WI38 (cell line): Measurements from ENCODE around the gene CTNNBIP1.

Source experiments
- H3K4me3 ChIP-seq: 2 replicates; pipeline ENCODE4 v1.5.1; 2011; ENCODE audit warnings: low read depth, mild to moderate bottlenecking, control low read depth, low read length
- TF ChIP-seq, protein P1 (sequence below): IDR thresholded peaks from 2 replicates; pipeline ENCODE4 v1.5.1; 2012; ENCODE audit warnings: low read depth, mild to moderate bottlenecking, control low read depth, low read length

The CTNNBIP1 gene

GRCh38 chr1:9852004-9852403 is 58.1 kb downstream of the CTNNBIP1 start:
- no peak overlapping the region for H3K4me3 ChIP-seq
- TF ChIP-seq, protein P1, sequence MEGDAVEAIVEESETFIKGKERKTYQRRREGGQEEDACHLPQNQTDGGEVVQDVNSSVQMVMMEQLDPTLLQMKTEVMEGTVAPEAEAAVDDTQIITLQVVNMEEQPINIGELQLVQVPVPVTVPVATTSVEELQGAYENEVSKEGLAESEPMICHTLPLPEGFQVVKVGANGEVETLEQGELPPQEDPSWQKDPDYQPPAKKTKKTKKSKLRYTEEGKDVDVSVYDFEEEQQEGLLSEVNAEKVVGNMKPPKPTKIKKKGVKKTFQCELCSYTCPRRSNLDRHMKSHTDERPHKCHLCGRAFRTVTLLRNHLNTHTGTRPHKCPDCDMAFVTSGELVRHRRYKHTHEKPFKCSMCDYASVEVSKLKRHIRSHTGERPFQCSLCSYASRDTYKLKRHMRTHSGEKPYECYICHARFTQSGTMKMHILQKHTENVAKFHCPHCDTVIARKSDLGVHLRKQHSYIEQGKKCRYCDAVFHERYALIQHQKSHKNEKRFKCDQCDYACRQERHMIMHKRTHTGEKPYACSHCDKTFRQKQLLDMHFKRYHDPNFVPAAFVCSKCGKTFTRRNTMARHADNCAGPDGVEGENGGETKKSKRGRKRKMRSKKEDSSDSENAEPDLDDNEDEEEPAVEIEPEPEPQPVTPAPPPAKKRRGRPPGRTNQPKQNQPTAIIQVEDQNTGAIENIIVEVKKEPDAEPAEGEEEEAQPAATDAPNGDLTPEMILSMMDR, result no peak

DNA sequence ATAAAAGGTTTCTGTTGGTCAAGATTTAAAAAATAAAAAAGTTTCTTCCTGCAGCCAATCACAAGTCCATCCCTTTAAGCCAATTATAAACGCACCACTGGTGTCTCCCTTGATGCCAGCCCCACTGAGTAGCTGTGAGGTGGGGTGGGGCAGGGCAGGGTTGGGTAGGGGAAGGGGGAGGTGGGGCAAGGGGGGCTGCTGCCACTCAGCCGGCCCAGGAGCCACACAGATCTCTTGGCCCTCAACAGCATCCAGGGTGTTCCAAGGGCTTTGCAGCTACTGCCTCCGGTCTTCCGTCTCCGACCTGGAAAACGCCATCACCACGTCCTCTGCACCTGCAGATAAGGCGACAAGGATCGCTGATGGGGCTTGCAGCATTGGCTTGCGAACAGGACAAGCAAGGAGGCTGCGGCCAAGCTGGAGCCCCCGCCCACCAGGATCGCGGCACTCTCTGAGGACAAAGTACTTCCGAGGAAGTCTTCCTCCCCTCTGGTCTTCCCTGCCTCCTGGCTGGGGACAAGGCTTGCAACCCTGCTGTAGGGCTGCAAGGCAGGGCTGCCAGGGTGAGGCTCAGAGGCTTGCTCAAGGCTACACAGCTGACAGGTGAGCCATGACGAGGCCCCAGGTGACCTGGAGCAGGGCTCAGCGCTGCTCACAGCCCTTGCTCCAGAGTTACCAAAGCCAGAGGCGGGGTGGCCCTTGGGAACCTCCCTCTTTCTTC is 59.5 kb downstream of the CTNNBIP1 start:
- H3K4me3 ChIP-seq, result no peak overlapping the region
- TF ChIP-seq, protein P1, result no peak

DNA sequence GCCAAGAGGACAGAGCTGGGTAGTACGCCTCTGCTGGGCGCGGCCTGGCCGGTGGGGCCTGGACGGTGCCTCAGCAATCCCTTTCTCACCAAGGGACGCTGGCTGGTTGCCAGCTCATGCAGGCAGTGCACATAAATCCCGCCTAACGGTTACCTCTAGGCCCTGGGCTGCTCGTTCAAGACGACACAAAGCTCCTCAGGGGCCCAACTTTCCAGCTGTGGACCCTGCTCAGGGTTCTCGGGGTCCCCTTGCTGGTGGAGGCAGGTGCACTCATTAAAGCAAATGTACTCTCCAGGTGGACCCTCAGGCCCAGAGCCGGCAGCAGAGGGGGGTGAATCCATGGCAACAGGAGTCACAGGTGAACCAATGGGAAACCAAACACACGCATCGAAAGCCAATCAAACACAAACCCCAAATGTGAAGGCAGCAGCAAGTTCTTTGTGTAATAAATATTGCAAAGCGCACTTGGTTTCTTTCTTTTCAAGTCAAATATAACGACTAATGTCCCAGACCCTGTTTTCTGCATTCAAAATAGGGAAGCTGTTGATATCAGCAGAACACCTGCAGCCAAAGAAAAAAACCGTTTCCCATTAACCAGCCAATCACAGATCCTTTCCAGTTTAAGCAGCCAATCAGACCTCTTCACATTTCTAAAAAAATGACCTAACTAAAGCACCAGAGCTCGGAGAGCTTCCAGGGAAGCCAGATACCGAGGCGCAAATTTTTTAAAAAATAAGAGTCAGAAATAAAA is 60.2 kb downstream of the CTNNBIP1 start:
- TF ChIP-seq, protein P1, result no peak
- no peak overlapping the region for H3K4me3 ChIP-seq

- TF ChIP-seq, protein P1, result no peak
Measured at GRCh38 chr1:9848022-9848421, 62.0 kb downstream of the CTNNBIP1 start.

DNA sequence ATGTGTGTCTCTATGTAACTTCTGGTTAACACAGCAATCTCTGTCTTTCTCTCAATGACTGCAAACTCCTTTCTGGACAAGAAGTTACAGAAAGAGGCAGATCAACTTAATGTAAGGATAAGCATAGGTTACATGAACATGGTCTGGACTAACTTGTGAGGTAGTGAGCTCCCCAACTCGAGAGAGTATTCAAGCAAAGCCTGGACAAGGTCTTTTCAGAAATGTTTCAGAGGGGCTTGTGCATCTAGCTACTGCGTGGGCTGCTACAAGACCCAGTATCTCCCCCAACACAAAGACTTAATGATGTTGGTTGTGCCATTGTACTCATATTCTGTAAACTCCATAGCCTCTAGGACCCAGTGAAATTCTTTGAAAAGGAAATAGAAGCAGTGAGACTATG is 62.8 kb downstream of the CTNNBIP1 start:
- no peak overlapping the region for H3K4me3 ChIP-seq
- TF ChIP-seq, protein P1, result no peak

More at GRCh38 chr1:9848022-9848421, 62.0 kb downstream of the CTNNBIP1 start:
- no peak overlapping the region for H3K4me3 ChIP-seq

DNA sequence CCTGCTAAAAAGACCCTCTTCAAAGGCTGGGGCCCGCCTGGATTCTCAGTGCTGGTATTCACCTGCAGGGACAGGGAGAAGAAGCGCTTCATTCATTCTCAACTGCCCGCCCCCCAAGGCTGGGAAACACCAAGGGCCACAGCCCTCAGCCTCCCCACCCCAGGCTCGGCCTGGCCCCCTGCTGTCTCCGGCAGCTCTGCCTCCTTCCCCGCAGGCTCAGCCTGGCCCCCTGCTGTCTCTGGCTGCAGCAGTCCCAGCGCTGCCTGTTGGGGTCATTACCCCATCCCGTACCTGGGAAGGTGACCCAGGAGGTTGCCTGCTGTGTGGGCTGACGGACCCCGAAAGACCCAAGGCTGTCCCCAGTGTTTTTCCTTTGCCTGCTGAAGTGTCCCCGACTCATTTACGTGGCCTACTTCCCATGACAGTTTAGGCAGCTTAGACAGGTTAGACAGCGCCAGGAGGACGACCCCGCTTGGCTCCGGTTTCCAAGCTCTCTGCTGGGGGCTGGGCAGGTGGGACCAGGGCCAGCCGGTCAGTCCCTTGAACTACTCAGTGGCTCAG is 63.4 kb downstream of the CTNNBIP1 start:
- TF ChIP-seq, protein P1, result no peak
- H3K4me3 ChIP-seq, result no peak overlapping the region

DNA sequence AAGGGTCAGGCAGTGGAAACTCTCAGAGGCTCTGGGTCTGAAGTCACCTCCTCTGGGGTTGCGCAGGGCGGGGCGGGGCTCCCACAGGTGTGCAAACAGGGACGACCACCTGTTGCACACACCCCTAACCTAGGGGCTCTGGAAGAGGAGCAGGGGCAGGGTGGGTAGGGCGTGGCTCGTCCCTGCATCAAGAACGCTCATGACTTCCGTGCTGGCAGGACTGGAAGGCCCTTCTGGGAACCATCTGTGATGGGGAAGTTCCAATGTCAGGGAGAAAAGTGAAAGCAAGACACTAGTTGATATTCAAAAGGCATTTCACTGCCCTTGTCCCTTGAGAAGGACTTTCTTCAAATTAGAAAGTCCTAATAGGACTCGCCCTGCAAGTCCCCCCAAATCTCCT is 64.2 kb downstream of the CTNNBIP1 start:
- TF ChIP-seq, protein P1, result no peak
- no peak overlapping the region for H3K4me3 ChIP-seq
